ENCODE results near the gene CALHM1. TPM values are rescaled to one million over a fixed set of nuclear protein-coding genes. Genes with fewer than 3 reads are reported as not detected.

Gene CALHM1
- total and polyA plus RNA-seq, 2 of the 13 experiments (the other 11 are each of a cell fraction or from before 2014, with no cell fraction given): 0.04 TPM; not detected in 1

GRCh38 chr10:103452506-103453230 lies 6.0 kb downstream of the CALHM1 start (continued):
- TF ChIP-seq, protein P1, sequence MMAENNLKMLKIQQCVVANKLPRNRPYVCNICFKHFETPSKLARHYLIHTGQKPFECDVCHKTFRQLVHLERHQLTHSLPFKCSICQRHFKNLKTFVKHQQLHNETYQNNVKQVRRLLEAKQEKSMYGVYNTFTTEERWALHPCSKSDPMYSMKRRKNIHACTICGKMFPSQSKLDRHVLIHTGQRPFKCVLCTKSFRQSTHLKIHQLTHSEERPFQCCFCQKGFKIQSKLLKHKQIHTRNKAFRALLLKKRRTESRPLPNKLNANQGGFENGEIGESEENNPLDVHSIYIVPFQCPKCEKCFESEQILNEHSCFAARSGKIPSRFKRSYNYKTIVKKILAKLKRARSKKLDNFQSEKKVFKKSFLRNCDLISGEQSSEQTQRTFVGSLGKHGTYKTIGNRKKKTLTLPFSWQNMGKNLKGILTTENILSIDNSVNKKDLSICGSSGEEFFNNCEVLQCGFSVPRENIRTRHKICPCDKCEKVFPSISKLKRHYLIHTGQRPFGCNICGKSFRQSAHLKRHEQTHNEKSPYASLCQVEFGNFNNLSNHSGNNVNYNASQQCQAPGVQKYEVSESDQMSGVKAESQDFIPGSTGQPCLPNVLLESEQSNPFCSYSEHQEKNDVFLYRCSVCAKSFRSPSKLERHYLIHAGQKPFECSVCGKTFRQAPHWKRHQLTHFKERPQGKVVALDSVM (CRISPR knock-in tag; IDR thresholded peaks at IDR 0.05): no peak

GRCh38 chr10:103451831-103452505 lies 6.7 kb downstream of the CALHM1 start, which contains the start of gene CALHM2:
Gene CALHM2, minus strand, starts transcription at chr10:103452370. Its CDS starts 2,429 bp downstream, at chr10:103449941.
- in situ Hi-C loops (cut with HindIII; ENCODE audit: extremely low pct_ligation_motif_present, low pct_unique_long_range_greater_than_20kb): no loop called here
- Histone ChIP-seq H3K4me2 (ENCODE audit: low read depth, low read length) (peak within 1 kb of the TSS; percentile 81), H3K9ac (ENCODE audit: insufficient read depth, low read depth, low read length) (peak within 1 kb of the TSS; percentile 30; the same call in 1 of the 2 replicates), H3K79me2 (ENCODE audit: insufficient read depth, low read length) (no peaks in the 10 kb centered on the region), H3K27me3 (ENCODE audit: control insufficient read depth in 1 of 2, insufficient read depth in 2 of 2, low read length in 2 of 2) (peaks cover 2 to 32% of the 10 kb centered on the region in 2 experiments), H3K9me3 (ENCODE audit: low read length) (no peaks in the 10 kb centered on the region), H2AFZ (ENCODE audit: low read length) (no peak within 1 kb of the TSS), H4K20me1 (ENCODE audit: insufficient read depth, low read length) (no peaks in the 10 kb centered on the region), H3K36me3 (replicated peaks in 1 of 2; ENCODE audit: control insufficient read depth in 1 of 2, insufficient read depth in 2 of 2, low read length in 2 of 2) (no peaks in the 10 kb centered on the region; a peak in 1 of 5 replicates), H3K4me1 (ENCODE audit: insufficient read depth, low read length) (peaks cover 25% of the 10 kb centered on the region), H3K27ac (ENCODE audit: extremely low read length, insufficient read depth, low read length) (no peak within 1 kb of the TSS), H3K4me3 (replicated peaks in 1 of 3; ENCODE audit: insufficient read depth in 1 of 3, low read depth in 2 of 3, low read length in 3 of 3) (peak within 1 kb of the TSS; percentile 54 to 69 (median 54))
- ATAC-seq (peak; percentile 77), FAIRE-seq (no peak), DNase-seq (ENCODE audit: low spot score) (peak; percentile 13)
- intact Hi-C loops (cut with micrococcal nuclease; ENCODE audit: unreplicated experiment): no loop called here
- CTCF ChIA-PET (ENCODE audit: low intra/inter-chr PET ratio, low total read pairs): no interaction called here
- no TSS peak for BruUV-seq (replicated peaks)
- WGBS (ENCODE audit: low lambda C conversion rate): 6% methylated on average over 17 of the region's 32 CpGs
- POLR2A ChIA-PET: interaction anchor here (1.0 kb wide), 1 partner anchor 10 kb away, joined by 3 read pairs; no protein-coding TSS in a partner anchor
- TF ChIP-seq TEAD2 (CRISPR knock-in tag; IDR thresholded peaks at IDR 0.05): no peak
- TF ChIP-seq ZNF841 (CRISPR knock-in tag; IDR thresholded peaks at IDR 0.05; ENCODE audit: borderline replicate concordance): no peak
- no peak for TF ChIP-seq THAP11 (CRISPR knock-in tag; IDR thresholded peaks at IDR 0.05)
- no peak for TF ChIP-seq SSRP1 (CRISPR knock-in tag; IDR thresholded peaks at IDR 0.05)
- TF ChIP-seq, protein P2, sequence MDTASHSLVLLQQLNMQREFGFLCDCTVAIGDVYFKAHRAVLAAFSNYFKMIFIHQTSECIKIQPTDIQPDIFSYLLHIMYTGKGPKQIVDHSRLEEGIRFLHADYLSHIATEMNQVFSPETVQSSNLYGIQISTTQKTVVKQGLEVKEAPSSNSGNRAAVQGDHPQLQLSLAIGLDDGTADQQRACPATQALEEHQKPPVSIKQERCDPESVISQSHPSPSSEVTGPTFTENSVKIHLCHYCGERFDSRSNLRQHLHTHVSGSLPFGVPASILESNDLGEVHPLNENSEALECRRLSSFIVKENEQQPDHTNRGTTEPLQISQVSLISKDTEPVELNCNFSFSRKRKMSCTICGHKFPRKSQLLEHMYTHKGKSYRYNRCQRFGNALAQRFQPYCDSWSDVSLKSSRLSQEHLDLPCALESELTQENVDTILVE (CRISPR knock-in tag; IDR thresholded peaks at IDR 0.05): no peak
- TF ChIP-seq SIX4 (CRISPR knock-in tag; IDR thresholded peaks at IDR 0.05): no peak
- peak; percentile 57 for TF ChIP-seq PRDM15 (CRISPR knock-in tag; IDR thresholded peaks at IDR 0.05)
- TF ChIP-seq ZBTB34 (CRISPR knock-in tag; IDR thresholded peaks at IDR 0.05): no peak
- 0 out of 2 replicates have a peak, but pooled peaks have one; percentile 16 for TF ChIP-seq ARNT2 (CRISPR knock-in tag; IDR thresholded peaks at IDR 0.05; ENCODE audit: low read depth)

Measured in HepG2 (cell line).